COLO668 (cell line): ENCODE data around the gene RIC8B.
"Not testable (repeated sequence)": the region's sequence is repeated elsewhere in the genome, so short reads cannot be mapped to it uniquely, and the experiment has no call there.

Experiments
- DNase-seq: peaks from one replicate; lab custom pipeline; 2025; ENCODE audit not compliant: unreplicated experiment; lab: John Stamatoyannopoulos, UW

Gene RIC8B

DNA sequence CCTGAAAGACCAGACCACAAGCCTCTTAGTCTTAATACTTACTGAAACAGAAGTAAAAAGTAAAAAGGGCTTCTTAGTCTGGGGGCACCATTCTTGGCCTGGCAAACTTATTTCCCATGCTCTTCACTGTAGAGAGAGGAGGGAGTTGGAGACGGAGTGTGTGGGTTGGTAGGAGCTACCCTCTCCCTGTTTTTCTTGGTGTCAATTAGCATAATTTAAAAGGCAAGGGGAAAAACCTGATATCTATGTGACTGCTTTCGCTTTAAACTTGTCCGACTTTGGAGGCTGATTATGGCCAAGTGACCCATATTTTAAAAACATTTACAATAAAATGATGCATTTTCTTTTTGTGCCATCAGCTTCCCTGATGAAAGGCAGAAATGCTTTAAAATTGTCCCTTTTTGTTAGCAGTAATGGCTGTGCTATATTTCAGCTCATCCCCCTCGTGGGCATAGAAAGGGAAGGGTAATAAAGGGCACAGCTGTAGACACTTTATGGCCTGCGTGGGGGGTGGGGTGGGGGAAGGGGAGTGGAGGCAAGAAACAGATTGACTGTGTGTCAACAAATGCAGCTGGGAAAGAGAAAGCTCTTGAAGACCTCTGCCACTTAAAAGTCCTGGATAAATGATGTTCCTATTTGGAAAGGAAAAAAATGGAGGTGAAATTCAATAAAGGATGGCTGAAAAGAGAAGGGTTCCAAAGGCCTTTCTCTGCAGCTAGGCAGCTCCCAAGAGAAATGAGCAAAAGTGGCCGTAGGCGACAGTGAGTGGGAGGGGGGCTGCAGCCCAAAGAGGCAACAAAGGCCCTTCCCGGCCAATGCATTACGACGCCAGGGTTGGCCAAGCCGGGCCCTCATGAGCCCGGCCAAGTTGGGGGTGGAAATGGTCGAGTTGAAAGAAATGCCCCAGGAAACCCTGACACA is 123.8 kb downstream of the RIC8B start:
- peak; percentile 40 for DNase-seq

- DNase-seq = no peak
These were observed 126.1 kb downstream of the RIC8B start for GRCh38 chr12:106900554-106900953.

GRCh38 chr12:106901276-106901675 is 126.8 kb downstream of the RIC8B start:
- DNase-seq = no peak

DNA sequence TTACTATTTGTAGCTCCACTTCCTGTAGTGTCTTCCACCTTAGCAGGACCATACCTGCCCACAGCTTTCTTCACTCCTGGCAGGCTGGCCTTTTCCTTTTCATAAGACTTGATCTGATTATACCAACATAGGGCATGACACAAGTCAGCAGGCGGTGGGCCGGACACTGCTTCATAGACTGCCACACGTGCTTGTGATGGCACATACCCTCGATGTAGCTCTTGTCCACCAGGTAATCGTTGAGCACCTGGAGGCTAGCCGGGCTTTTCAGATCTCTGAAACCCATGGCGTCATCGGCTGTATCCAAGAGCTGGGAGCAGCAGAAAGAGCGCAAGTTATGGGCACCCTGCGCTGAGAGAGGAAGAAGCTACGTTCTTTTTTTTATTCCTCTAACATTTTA is 127.6 kb downstream of the RIC8B start:
- no peak for DNase-seq

GRCh38 chr12:106903241-106903945 is 128.9 kb downstream of the RIC8B start:
- DNase-seq = peak; percentile 60

- DNase-seq = no peak
These were observed 132.2 kb downstream of the RIC8B start for GRCh38 chr12:106906715-106907114.

GRCh38 chr12:106907411-106907810 is 132.9 kb downstream of the RIC8B start:
- no peak for DNase-seq

DNA sequence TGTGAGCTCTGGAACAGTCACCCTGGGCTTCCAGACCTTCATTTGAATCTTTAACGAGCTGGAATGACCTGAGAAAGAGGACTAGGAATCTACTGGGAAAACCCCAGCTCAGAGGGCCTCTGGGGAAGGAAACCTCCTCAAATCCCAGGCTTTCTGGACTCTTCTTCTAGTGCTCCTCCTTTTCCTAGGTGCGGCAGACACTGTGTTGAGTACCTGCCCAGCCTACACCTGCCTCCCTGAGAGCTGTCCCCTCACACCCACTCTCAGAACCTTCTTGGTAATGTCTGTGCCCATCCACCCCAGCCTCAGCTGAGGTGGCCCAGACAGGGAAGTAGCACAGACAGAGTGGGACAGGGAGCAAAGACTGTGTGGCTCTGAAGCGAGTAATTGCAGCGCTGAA is 133.4 kb downstream of the RIC8B start:
- DNase-seq = no peak

- DNase-seq = no peak
These were observed 134.1 kb downstream of the RIC8B start for GRCh38 chr12:106908561-106908960.

DNA sequence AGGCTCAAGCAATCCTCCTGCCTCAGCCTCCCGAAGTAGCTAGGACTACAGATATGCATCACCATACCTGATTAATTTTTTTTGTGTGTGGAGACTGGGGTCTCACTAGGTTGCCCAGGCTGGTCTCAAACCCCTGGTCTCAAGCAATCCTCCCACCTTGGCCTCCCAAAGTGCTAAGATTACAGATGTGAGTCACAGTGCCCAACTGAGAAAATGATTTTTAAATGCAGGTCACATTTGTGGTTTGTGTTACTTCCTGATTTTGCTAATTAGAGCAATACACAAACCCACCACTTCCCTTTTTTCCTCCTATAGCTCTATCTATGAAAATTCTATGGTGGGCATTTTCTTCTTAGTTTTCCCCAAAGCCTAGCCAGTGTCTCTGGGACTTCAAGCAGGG is 135.7 kb downstream of the RIC8B start:
- no peak for DNase-seq

DNA sequence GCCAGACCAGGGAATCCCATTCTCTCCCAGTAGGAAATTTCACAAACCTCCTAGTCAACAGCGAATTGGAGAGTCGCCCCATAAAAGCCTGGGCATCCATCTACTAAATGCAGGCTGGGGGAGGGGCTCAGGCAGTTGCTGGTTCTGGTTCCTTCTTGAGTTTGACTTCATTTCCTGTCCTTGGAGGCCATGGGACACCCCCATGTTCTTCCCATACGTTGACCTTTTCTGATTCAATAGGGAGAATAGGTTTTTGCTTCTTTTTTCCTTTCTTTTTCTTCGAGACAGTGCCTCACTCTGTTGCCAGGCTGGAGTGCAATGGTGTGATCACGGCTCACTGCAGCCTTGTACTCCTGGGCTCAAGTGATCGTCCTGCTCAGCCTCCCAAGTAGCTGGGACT is 137.1 kb downstream of the RIC8B start:
- no peak for DNase-seq

DNA sequence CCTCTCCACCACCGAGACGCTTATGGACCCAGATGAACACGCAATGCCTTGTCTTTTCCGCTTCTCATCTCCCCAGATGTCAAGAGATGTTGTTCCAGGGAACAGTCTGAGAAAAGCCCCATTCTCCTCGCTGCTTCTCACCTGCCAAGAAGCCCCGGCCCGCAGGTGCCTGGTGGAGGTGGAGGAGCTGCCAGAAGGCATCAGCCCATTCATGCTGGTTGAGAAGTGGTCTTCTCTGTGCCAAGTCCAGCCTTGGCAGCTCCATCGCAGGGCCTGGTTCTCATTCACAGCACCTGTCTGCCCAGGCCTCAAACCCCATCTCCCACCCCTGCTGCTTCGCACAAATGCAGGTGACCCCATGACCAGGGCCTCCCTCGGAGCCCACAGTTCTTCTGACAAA is 139.0 kb downstream of the RIC8B start:
- DNase-seq = no peak

DNA sequence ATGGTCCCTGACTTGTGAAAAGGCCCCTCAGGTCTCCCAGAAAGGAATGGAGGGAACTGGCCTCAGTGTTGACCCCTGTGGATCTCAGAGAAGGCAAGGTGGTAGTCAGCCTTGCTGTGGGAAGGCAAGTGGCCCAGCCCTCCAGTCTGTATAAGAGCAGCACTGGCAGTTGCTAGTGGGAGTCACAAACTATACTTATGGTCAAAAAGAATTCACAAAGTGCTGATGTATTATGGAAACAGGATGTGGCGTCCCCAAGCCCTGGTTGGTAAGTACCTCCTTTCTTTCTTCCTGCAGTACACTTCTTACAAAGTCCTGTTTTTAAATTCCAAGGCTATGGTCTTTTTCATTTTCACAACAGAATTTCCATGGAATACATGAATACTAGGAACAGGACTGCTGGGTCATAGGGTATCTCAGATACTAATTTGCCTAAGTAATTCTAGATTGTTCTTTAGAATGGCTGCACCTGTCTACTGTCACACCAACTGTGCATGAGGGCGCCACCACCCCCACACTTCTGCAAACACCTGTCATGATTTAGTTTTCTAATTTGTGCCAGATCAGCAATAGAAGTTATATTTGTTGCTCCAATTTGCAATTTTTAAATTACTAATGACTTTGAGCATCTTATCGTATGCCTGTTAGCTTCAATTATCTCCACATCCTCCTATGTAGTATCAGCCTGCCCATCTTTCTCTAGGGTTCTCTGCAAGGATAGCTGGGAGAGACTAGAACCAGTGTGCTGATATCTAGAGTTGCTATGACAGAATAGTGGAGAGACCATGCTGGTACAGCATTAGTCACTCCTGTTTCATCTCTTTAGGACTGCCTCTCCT is 140.5 kb downstream of the RIC8B start:
- no peak for DNase-seq

DNA sequence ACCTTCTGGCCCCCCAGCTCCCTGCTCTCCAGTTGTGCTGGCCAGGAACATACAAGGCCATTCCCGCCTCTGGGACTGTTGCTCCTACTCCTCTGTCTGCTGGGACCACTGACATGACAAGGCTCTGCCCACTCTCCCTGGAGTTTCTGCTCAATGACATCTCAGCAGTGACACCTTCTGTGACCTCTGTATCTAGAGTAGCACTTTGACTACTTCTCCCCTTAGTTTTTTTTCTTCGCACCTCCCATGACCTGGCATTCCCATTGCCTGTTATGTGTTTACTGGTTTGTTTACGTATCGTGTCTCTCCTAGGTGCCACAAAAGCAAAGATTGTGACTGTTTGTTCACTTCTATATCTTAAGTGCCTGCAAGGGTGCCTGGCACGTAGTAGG is 141.1 kb downstream of the RIC8B start:
- DNase-seq = no peak

DNA sequence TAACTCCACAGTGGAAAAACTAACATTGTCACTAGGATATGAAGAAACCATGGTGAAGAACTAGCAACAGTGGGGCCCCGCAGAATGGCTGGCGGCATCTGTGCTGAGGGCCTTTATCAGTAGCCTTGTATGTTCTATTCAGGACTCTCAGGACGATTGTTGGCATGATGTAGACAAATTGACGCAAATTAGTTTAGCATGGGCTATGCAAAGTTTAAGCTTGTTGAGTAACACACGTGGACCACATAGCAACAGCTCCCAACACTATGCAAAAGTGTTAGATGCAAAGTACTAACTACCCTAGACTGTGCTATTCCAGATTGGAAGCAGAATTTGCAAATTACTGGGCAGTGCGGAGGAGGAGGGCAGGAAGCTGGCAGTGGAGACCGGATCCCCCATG is 143.0 kb downstream of the RIC8B start:
- DNase-seq = no peak

DNA sequence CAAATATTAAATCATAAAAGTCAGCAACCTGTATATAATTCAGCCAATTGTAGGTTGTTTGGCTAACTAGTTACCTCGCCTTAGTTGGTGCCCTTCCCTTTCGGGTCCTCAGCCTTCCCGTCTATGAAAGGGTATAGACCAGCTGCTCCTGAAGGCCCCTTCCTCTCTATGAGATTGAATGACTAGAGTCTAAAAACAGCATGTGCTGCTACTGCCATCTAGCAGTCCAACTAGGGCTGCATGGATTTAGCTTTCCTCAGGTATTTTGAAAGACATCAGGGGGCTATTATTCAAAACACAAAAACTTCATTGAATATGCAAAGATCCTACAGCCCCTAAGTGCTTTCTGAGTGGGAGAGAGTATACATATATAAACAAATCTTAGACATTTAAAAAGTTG is 144.3 kb downstream of the RIC8B start:
- peak; percentile 17 for DNase-seq

GRCh38 chr12:106919910-106920544 is 145.5 kb downstream of the RIC8B start:
- DNase-seq = peak; percentile 17

- DNase-seq = not testable (repeated sequence)
These were observed 147.5 kb downstream of the RIC8B start for GRCh38 chr12:106921976-106922375.

DNA sequence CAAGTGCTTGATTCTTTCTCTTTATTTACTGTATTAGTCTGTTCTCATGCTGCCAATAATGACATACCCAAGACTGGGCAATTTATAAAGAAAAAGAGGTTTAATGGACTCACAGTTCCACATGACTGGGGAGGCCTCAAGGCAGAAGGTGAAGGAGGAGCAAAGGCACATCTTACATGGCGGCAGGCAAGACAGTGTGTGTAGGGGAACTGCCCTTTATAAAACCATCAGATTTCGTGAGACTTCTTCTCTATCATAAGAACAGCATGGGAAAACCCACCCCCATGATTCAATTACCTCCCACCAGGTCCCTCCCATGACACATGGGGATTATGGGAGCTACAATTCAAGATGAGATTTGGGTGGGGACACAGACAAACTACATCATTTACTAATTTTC is 149.1 kb downstream of the RIC8B start:
- not testable (repeated sequence) for DNase-seq

- no peak for DNase-seq
These were observed 149.9 kb downstream of the RIC8B start for GRCh38 chr12:106924268-106924861.

DNA sequence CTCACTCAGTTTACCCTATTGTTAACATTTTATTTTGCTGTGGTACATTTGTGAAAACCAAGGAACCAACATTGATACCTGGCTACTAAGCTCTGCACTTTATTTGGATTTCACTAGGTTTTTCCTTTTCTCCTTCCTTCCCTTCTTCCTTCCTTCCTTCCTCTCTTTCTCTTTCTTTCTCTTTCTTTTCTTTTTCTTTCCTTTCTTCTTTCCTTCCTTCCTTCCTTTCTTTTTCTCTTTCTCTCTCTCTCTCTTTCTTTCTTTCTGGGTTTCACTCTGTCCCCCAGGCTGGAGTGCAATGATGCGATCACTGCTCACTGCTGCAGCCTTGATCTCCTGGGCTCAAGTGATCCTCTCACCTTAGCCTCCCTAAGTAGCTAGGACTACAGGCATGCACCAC is 152.2 kb downstream of the RIC8B start:
- no peak for DNase-seq
